ENCODE results near the gene RPRD1B.

Gene RPRD1B

GRCh38 chr20:38073307-38074071 is 39.9 kb downstream of the RPRD1B start:
- DNase-seq (ENCODE audit: low read depth in 4 of 4, low spot score in 1 of 4) = no peak

GRCh38 chr20:38075161-38075998 is 41.8 kb downstream of the RPRD1B start:
- no peak for DNase-seq (ENCODE audit: low read depth in 4 of 4, low spot score in 1 of 4)

- DNase-seq (ENCODE audit: low read depth in 4 of 4, low spot score in 1 of 4) = no peak
Observed at GRCh38 chr20:38076548-38076947, 43.0 kb downstream of the RPRD1B start.

- no peak for DNase-seq (ENCODE audit: low read depth in 4 of 4, low spot score in 1 of 4)
Observed at GRCh38 chr20:38078084-38078483, 44.5 kb downstream of the RPRD1B start.

- DNase-seq (ENCODE audit: low read depth in 4 of 4, low spot score in 1 of 4) = no peak
Observed at GRCh38 chr20:38079353-38079752, 45.8 kb downstream of the RPRD1B start.

- DNase-seq (ENCODE audit: low read depth in 4 of 4, low spot score in 1 of 4) = no peak
Observed at GRCh38 chr20:38081575-38081974, 48.0 kb downstream of the RPRD1B start.

- no peak for DNase-seq (ENCODE audit: low read depth in 4 of 4, low spot score in 1 of 4)
Observed at GRCh38 chr20:38082894-38083293, 49.3 kb downstream of the RPRD1B start.

GRCh38 chr20:38083338-38084048 is 49.9 kb downstream of the RPRD1B start:
- no peak for DNase-seq (ENCODE audit: low read depth in 4 of 4, low spot score in 1 of 4)

GRCh38 chr20:38084425-38084951 is 50.9 kb downstream of the RPRD1B start:
- no peak for DNase-seq (ENCODE audit: low read depth in 4 of 4, low spot score in 1 of 4)

GRCh38 chr20:38085026-38085425 is 51.5 kb downstream of the RPRD1B start:
- no peak for DNase-seq (ENCODE audit: low read depth in 4 of 4, low spot score in 1 of 4)

- no peak for DNase-seq (ENCODE audit: low read depth in 4 of 4, low spot score in 1 of 4)
Observed at GRCh38 chr20:38089500-38089899, 56.0 kb downstream of the RPRD1B start.

- no peak for DNase-seq (ENCODE audit: low read depth in 4 of 4, low spot score in 1 of 4)
Observed at GRCh38 chr20:38090061-38090460, 56.5 kb downstream of the RPRD1B start.

- DNase-seq (ENCODE audit: low read depth in 4 of 4, low spot score in 1 of 4) = no peak
Observed at GRCh38 chr20:38091441-38092216, 58.1 kb downstream of the RPRD1B start.

GRCh38 chr20:38092260-38092857 is 58.8 kb downstream of the RPRD1B start:
- no peak for DNase-seq (ENCODE audit: low read depth in 4 of 4, low spot score in 1 of 4)

- DNase-seq (ENCODE audit: low read depth in 4 of 4, low spot score in 1 of 4) = no peak
Observed at GRCh38 chr20:38092915-38093314, 59.4 kb downstream of the RPRD1B start.

- no peak for DNase-seq (ENCODE audit: low read depth in 4 of 4, low spot score in 1 of 4)
Observed at GRCh38 chr20:38093641-38094077, 60.1 kb downstream of the RPRD1B start.

- no peak for DNase-seq (ENCODE audit: low read depth in 4 of 4, low spot score in 1 of 4)
Observed at GRCh38 chr20:38094373-38094891, 60.9 kb downstream of the RPRD1B start.

GRCh38 chr20:38095017-38095686 is 61.6 kb downstream of the RPRD1B start:
- DNase-seq (ENCODE audit: low read depth in 4 of 4, low spot score in 1 of 4) = no peak

GRCh38 chr20:38098952-38099351 is 65.4 kb downstream of the RPRD1B start:
- no peak for DNase-seq (ENCODE audit: low read depth in 4 of 4, low spot score in 1 of 4)

Data from stimulated activated CD4-positive, alpha-beta T cell treated with anti-CD3 and anti-CD28 coated beads, Interleukin-1b, Interleukin-23, amount 100 ng/mL, for 24 hours (primary cell).